Activated CD4-positive, alpha-beta T cell treated with anti-CD3 and anti-CD28 coated beads, Interleukin-2, amount 50 U/mL, for 4 hours (primary cell): ENCODE measurements around the gene LARP4B.
A peak's percentile ranks its signal among the peaks of the same experiment; 100 is the strongest.
"Not testable (repeated sequence)": the region's sequence is repeated elsewhere in the genome, so short reads cannot be mapped to it uniquely, and the experiment has no call there.

ENCODE experiments used
- DNase-seq, 2 experiments: peaks; one replicate each; pipeline ENCODE4 v3.0.0-alpha.2; 2020

The LARP4B gene

DNA sequence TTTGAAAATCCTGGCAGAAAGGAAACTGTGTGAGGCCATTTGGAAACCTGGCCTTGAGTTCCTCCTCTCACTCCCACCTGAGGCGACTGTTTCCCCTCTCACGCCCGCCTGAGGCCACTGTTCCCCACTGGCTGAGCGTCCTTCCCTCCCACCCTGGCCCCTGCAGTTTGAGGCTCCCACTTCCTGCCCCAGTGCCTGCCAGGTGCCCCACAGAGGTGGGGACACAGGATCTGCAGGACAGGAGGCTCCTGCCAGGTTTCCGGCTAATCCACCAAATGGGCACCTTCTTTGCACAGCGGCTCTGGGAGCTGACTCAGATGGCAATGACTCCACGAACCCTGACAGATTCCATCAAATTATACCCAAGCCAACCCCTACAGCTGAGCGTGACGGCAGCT, 24.3 kb upstream of the LARP4B start:
- no peak for DNase-seq

DNA sequence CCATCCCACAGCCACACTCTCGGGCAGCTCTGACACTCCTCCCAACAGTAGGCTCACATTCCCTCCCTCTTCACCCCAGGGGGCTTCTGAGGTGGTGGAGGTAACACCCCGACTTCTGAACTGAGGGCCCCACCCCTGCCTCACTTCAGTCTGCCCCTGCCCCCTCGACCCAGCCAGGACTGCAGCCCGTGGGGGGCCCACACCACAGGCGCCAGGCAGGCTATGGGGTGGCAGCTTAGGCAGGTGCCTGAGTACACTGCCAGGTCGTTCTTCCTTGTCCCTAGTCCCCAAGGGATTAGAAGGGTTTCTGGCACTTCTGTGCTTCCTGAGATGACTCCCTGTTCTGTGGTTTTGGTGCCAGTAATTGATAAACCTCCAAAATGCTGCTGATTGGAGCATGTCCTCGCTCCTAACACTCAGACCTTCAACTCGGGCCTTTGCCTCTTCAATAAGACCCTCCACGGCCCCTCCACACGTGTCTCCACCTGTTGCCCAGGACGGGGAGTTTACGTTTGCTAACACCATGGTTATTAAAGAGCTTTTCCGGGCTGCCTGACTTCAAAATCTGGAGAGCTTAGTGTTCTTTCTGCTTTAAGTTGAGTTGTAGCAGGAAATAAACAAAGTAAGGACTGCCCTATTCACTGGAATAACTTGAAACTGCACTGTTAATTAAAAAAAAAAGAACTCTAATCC, 23.8 kb upstream of the LARP4B start:
- DNase-seq = no peak

DNA sequence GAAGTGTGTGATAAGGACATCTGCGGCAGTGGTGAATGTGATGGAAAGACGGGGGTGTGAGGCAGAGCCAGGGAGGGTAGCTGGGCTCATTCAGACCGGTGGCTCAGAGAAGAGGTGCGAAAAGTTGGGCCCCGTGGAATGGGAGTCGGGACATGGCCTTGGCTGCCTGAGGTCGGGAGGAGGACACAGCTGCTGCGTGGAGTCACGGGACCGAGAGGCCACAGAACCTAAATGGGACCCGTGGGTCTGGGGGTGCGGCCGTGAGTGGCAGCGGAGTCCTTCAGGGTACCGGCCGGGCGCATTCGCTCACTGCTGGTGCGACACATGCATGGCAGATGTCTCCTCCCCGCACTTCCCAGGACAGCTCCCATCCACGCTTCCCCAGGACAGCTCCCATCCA, 22.9 kb upstream of the LARP4B start:
- DNase-seq = no peak

DNA sequence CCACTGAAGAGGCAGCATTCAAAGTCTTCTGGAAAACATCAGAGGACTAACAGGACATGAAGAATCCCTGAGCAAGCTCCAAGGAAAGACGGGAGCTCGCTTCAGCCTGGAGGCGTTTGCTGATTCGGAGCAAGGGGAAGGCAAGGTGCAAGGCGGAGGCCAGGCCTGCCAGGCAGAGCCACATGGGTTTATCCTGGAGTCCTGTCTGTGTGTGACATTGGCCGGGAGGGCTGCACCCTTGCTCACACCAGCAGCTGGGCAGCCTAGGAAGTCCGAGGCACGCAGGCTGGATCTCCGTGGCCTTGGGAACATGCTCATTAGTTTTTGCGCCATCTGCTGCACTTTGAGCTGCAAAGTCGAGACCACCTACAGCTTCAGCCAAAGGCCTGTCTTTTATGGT, 22.3 kb upstream of the LARP4B start:
- DNase-seq = no peak

DNA sequence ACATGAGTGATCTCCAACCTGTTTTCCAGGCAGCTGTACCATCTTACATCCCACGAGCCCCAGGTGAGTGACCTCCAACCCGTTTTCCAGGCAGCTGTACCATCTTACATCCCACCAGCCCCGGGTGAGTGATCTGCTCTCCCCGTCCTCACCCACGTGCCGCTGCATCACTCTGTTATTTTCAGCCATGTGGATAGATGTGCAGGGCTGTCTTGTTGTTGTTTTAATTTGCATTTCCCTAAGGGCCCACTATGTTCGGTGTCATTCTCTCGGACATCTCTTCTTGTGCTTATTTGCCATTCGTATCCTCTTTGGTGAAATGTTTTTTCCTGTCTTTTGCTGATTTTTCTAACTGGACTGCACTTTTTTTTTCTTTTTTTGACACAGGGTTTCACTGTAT, 17.9 kb upstream of the LARP4B start:
- DNase-seq = no peak

DNA sequence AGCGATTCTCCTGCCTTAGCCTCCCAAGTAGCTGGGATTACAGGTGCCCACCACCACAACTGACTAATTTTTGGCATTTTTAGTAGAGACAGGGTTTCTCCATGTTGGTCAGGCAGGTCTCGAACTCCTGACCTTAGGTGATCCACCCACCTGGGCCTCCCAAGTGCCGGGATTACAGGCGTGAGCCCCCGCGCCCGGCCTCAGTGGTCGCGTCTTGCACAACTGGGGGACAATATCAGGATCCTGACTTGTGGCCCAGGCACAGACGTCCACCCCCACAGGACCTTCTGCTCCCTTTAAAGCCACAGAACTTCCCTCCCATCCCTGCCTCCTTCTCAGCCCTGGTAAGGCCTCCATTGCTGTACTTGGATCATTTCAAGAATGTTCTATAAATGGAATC, 16.8 kb upstream of the LARP4B start:
- no peak for DNase-seq

DNA sequence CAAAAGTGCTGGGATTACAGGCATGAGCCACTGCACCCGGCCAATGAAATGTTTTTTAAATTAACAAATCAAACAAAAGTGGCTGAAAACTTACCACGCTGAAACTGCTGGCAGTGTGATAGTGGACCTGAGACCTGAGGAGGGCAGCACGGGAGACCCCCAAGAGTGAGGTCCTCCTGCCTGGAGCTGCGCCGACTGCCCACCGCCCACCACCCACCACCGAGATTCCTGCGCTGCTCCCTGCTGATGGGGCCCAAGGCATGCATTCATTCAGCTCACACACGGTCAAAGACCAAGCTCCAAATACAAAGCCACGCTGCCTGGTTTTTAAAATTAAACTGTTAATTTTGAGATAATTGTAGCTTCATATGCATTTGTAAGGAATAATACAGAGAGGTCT, 16.4 kb upstream of the LARP4B start:
- DNase-seq = no peak

DNA sequence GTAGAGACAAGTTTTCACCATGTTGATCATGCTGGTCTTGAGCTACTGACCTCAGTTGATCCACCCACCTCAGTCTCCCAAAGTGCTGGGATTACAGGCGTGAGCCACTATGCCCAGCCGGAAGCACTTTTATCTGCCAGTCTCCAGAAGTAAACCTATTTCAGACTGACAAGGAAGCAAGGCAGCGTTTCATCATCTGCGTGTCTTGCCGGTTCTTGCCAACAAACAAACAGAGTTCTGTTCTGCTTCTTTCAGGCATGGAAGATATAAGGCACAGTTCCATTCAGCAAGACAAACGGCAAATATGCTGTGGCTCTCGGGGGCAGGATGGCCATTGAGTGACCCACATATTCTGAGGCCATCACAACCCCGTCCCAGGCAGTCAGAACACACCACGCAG, 15.5 kb upstream of the LARP4B start:
- DNase-seq = no peak

DNA sequence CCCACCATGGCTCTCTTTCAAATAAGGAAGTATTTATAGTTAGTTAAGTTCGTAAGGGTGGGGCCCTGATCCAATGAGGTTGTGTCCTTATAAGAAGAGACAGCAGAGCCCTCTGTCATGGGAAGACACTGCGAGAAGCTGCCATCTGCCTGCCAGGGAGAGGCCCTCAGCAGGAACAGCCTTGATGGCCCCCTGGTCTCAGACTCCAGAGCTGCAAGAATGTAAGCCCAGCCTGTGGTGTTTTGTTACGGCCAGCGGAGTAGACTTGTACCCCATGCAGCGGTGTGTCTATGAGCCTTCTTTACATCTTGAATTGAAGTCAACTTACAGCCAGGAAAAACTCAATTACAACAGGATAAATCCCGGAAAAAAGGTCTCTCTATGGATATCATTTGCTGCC, 14.3 kb upstream of the LARP4B start:
- no peak for DNase-seq

DNA sequence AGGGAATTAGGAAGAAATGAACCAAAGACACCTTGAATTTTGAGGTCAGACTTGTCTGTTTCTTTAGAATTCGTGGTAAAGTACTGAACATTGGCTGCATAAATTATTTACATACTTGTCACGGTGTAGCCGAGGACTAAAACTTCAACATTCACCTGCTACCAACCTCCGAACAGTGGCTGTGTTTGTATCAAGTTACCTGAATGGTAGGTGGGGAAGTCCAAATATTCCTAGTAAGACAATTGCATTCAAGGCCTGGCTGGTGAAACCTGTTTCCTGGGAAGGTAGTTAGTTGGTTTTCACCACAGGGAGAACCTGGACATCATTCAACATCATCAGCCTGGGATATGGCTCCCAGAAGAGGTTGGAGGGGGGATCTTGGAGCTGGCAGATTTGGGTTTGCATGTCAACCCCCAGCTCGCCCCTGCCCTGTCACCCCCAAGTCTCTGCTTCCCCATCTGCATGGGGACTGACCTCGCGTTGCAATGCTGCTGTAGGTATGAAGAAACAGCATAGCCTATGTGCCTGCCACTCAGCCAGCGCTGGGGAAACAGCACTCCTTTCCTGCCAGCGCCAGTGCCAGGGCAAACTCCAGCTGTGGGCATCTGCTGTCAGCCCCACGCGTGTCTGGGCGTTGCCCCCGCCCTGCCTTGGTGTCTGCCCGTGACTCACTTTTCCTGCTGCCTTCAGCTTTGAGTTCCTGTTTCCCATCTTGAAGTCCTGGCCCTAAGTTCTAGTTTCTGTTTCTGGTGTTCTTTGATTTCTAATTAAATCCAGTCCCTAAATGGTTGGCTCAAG, 12.7 kb upstream of the LARP4B start:
- peak; percentile 41 to 51 for DNase-seq

DNA sequence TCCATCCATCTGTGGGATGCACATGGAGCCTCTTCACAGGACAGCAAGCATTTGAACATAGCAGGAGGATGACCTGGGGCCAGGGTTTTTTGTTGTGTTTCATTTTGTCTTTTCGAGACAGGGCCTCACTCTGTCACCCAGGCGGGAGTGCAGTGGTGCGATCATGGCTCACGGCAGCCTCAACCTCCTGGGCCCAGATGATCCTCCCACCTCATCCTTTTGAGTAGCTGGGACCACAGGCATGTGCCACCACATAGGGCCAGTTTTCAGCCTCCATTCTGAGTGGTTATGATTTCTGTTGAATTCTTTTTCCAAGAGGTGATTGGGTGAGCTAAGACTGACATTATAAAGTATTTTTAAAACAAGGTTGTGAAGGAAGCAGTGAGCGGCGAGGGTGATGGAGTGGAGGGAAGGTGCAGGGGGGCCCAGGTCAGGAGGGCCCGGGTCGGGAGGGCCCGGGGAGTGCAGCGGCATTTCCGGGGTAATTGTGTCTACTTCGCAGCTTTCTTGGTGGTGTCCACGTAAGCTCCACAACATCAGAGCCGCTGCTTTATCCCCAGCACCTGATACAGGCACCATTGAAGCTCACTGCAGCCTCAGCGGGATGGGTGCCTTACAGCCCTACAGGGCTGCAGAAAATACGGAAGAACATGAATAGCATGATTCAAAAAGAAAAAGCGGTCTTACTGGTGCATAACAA, 12.0 kb upstream of the LARP4B start:
- no peak for DNase-seq

DNA sequence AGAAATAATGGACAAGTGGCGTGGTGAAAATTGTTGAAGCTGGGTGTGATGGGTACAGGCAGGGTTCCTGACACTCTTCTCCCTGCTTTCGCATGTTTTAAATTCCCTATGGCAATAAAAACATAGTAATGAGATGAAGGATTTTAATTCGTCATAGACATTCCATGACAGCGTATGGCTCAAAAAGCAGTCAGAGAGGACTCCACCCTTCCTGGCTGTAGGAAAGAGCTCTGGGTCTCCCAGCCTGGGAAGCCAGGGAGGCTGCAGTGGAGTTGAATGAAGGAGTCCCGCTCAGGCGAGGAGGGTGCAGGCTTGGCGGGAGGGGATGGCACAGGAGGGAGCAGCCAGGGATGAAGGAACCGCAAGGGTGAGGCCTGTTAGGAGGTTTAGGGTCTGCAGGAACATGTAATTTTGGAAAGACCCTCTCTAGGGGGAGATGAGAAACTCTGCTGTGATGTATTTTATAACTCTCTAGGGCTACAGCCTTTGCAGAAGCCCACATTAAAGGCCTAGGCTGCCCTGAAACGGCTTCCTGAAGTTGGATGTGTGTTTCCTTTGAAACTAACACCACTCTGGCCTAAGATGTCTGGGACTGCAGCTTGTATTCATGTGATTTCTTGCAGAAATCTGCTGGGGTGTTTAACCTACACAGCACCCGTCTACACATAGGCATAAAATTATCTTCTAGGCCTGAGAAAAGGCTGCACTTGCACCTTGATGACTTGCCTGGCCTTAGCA, 7.6 kb upstream of the LARP4B start:
- DNase-seq = no peak

DNA sequence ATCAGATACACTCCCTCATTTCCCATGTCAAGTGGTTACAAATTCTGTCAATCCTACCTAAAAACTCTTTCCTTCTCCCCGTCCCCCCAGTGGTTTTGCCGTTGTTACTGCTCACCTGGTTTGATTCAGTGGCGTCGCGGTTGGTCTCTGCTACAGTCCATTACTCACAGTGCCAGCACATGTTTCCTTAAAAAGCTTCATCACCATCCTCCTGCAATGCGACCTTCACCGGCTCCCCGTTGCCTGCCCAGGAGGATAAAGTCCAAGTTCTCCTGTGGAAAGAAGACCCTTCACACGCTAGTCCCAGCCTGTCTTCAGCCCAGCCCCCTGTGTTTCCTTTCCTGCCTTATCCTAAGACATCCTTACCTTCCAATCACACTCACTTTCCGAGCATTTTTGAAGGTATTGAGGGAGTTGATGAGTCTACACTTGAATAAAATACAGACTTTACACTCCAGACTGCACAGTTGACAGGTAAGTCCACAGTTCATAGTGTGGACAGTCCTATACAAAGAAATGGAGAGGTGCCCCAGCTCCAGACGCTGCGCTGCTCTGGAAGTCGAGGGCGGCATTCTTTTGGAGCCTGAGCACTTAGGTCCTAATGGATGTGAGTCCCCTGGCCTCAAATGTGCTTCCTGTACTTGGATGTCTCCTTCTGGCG, 3.4 kb upstream of the LARP4B start:
- no peak for DNase-seq

DNA sequence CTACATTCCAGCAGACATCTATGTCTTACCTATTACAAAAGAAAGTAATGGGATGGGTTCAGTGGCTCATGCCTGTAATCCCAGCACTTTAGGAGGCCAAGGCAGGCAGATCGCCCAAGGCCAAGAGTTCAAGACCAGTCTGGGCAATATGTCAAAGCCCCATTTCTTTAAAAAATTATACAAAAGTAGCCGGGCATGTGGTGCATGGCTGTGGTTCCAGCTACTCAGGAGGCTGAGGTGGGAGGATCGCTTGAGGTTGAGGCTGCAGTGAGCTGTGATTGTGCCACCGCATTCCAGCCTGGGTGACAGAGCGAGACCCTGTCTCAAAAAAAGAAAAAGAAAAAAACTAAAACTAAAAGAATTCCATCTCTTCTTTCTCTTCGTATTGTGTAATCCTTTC, 2.7 kb upstream of the LARP4B start:
- not testable (repeated sequence) for DNase-seq

DNA sequence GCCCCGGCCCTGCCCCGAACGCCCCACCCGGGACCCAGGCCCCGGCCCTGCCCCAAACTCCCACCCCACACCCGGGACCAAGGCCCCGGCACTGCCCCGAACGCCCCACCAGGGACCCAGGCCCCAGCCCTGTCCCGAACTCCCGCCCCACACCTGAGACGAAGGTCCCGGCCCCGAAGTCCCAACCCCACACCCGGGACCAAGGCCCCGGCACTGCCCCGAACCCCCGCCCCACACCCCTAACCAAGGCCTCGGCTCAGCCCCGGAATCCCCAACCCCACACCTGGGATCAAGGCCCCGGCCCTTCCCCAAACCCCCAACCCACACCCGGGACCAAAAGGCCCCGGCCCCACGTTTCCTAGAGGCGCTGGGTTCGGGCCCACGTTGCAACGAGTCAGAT, 1.1 kb upstream of the LARP4B start:
- DNase-seq = no peak

DNA sequence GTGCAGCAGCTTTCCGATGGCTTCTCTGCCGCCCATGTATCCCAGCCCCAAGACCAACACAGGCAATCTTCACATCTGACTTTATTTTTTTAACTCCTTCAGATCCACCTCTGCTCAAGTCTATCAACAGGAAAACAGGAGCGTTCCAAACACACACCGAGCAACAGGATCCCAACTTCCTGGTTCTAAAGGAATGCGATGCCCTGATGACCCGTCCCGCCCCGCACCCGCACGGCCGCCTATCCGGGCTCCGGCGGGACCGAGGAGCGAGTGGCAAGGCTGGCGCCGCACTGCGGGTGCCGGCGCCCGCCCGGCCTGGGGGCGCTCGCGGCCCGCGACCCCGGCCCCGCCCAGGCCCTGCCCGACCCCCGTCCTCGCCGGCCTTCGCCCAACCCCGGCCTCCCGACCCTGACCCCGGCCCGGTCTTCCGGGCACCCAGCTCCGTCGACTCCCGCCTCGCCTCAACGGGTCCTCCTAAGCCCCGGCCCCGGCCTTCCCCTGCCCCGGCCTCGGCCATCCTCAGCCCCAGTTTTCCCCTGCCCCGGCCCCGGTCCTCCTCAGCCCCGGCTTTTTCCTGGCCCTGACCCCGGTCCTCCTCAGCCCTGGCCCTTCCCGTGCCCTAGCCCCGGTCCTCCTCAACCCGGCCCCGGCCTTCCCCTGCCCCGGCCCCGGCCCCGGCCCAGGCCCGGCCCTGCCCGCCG, 730 bp downstream of the LARP4B start:
- DNase-seq = peak in 1 of 2 experiments; percentile 12

DNA sequence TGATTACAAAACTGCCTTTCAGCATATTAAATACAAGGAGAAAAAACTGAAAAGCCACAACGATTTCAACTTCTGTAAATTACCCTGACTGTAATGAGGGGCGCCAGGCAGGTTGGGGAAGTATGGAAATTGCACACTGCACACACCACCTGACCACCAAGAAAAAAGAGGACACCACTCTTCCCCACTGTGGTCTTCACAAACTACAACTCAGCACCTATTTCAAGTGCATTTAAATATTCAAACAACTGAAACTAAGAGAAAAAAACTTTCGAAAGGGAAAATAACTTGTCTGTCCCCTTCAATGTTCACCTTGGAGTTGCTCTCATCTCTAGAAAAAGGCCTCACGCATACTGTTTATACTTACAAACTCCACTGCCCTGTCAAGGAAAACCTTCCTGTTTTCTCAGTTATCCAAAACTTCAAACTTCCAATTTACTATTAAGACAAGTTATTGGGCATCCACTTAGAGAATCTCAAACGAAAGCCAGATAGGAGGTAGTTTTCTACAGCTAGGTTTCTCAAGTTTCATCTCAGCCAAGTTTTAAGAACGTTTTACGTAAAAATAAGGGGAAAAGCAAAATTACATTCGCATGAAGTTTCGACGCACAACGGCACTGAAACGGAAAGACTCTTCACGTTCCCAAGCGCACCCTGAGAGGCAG, 1.4 kb downstream of the LARP4B start:
- DNase-seq = no peak

DNA sequence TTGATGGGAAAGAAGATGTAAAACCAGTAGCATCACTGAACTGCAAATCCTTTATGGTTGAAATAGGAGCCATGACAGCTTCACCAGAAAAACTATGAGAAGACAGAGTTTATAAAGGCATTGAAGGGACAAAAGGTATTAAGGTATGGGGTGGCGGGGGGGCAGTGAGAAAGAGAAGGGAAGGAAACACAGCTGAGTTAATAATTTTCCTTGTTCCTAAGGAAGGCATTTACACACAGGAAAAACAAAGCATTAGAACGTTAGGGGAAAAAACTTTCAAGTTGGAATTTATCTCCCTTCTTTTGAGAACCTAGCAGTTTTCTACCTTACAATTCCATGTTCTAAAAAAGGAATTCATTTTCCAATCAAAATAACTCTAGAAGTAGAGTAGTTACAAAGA, 4.4 kb downstream of the LARP4B start:
- DNase-seq = no peak

DNA sequence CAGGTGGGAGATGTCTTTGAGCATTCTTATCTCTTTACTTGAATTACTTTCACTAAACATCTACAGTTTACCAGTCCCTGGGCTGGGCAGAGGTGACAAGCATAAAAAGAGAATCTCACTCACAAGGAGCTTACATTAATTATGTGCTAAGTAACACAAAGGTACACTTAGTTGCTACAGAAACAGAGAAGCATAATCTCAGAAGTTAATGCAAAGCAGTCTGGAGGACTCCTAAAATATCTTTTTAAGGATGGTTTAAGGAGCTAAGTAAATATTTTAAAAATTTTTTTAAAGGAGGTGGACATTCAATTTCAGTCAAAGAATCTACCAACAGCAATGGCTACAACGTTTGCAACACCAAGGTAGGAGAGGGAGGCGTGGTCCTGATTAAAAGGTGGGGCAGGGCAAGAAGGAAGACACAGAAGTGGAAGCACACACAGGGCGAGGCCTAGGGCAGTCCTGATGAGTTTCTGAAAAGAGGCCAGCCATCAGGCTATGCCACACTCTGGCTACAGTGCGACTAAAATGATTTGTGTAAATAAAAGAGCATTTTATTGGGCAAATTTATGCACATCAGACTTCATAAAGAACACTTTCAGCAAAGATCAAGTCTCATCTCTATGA, 5.3 kb downstream of the LARP4B start:
- DNase-seq = no peak

DNA sequence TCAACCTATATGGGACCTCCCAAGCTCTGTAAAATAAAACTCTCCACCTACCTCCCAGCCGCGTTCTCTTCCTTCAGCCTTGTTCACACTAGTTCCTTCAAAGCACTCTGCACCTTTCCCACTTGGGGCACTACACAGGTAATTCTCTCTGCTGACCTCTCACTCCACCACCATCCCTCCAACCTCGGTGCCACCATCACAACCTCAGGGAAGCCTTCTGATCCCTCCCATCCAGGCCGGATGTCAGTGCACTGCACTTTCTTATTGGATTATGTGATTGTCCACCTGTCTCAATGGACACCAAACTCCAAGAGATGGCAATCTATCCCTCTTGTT, 7.0 kb downstream of the LARP4B start:
- DNase-seq = no peak

DNA sequence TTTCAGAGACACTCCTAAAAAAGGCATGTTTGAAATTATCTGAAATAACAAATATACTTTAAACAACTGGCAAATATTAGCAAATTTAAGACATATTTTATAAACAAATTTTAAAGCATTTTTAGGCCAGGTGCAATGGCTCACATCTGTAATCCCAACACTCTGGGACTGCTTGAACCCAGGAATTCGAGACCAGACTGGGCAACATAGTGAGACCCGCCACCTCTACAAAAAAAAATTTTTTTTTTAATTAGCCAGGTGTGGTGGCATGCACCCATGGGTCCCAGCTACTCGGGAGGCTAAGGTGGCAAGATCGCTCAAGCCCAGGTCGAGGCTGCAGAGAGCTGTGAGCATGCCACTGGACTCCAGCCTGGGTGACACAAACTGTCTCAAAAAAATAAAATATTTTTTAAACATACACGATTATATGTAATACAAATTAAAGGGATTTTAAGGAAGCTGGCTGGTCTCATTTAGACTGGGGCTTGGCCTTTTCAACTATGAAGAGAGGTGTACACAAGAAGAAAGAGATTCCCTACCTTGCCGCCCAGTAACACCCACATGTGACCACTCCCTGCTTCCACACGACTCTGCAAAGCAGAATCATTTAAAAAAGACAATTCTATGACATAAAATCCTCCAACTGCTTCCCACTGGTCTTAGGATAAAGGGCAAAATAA, 7.5 kb downstream of the LARP4B start:
- DNase-seq = no peak
